HUES6 (cell line): ENCODE results near the gene LRRC27.

Experiments
- H3K27ac ChIP-seq: 2 replicates; pipeline ENCODE4 v1.7.0; 2013; ENCODE audit warnings: low read depth, mild to moderate bottlenecking, low read length, inconsistent platforms
- H3K27me3 ChIP-seq: 2 replicates; pipeline ENCODE4 v1.6.1; 2013; ENCODE audit warnings: low read length; ENCODE audit not compliant: control insufficient read depth, insufficient read depth
- H3K36me3 ChIP-seq: 2 replicates; pipeline ENCODE4 v1.6.1; 2013; ENCODE audit warnings: low read length; ENCODE audit not compliant: control insufficient read depth, insufficient read depth
- H3K4me1 ChIP-seq: 2 replicates; pipeline ENCODE4 v1.6.1; 2013; ENCODE audit warnings: low read length; ENCODE audit not compliant: control insufficient read depth, insufficient read depth
- H3K4me3 ChIP-seq: 2 replicates; pipeline ENCODE4 v1.5.1; 2013; ENCODE audit warnings: low read depth, low read length
- H3K9ac ChIP-seq: one replicate; pipeline ENCODE4 v1.6.1; 2013; ENCODE audit warnings: mild to moderate bottlenecking, low read length
- H3K9me3 ChIP-seq: 2 replicates; pipeline ENCODE4 v1.6.1; 2013; ENCODE audit warnings: low read depth, low read length; ENCODE audit not compliant: control insufficient read depth, insufficient read depth

LRRC27 gene

GRCh38 chr10:132321726-132322125 lies 10.3 kb upstream of the LRRC27 start:
- Histone ChIP-seq H3K4me3 (no peak overlapping the region), H3K9ac (no peak overlapping the region), H3K9me3 (no peaks in the 10 kb centered on the region), H3K27ac (no peak overlapping the region), H3K27me3 (no peaks in the 10 kb centered on the region), H3K36me3 (peaks cover 7% of the 10 kb centered on the region; the same call in 1 of the 2 replicates), H3K4me1 (no peaks in the 10 kb centered on the region)

GRCh38 chr10:132322586-132323048 lies 9.4 kb upstream of the LRRC27 start:
- H3K36me3 ChIP-seq, result peaks cover 7% of the 10 kb centered on the region; the same call in 1 of the 2 replicates
- H3K27ac ChIP-seq, result no peak overlapping the region
- H3K9me3 ChIP-seq, result no peaks in the 10 kb centered on the region
- H3K4me1 ChIP-seq, result no peaks in the 10 kb centered on the region
- H3K27me3 ChIP-seq, result no peaks in the 10 kb centered on the region
- no peak overlapping the region for H3K9ac ChIP-seq
- H3K4me3 ChIP-seq, result no peak overlapping the region

GRCh38 chr10:132324186-132324585 lies 7.8 kb upstream of the LRRC27 start:
- peaks cover 7% of the 10 kb centered on the region for H3K36me3 ChIP-seq
- no peak overlapping the region for H3K4me3 ChIP-seq
- H3K27ac ChIP-seq, result no peak overlapping the region
- no peaks in the 10 kb centered on the region for H3K4me1 ChIP-seq
- no peaks in the 10 kb centered on the region for H3K27me3 ChIP-seq
- no peak overlapping the region for H3K9ac ChIP-seq
- H3K9me3 ChIP-seq, result no peaks in the 10 kb centered on the region

- H3K9ac ChIP-seq, result no peak overlapping the region
- H3K27ac ChIP-seq, result no peak overlapping the region
- H3K36me3 ChIP-seq, result peaks cover 7% of the 10 kb centered on the region
Measured at GRCh38 chr10:132326344-132326889, 5.6 kb upstream of the LRRC27 start.

GRCh38 chr10:132326925-132327324 lies 5.1 kb upstream of the LRRC27 start:
- Histone ChIP-seq H3K4me3 (no peak overlapping the region), H3K9me3 (no peaks in the 10 kb centered on the region), H3K4me1 (peaks cover 9% of the 10 kb centered on the region; the same call in 1 of the 2 replicates), H3K27me3 (no peaks in the 10 kb centered on the region), H3K9ac (no peak overlapping the region), H3K27ac (no peak overlapping the region), H3K36me3 (peaks cover 7% of the 10 kb centered on the region)

More at GRCh38 chr10:132326344-132326889, 5.6 kb upstream of the LRRC27 start:
- Histone ChIP-seq H3K27me3 (no peaks in the 10 kb centered on the region), H3K4me3 (no peak overlapping the region), H3K9me3 (no peaks in the 10 kb centered on the region), H3K4me1 (peaks cover 9% of the 10 kb centered on the region; the same call in 1 of the 2 replicates)

GRCh38 chr10:132328106-132328505 lies 3.9 kb upstream of the LRRC27 start:
- no peaks in the 10 kb centered on the region for H3K27me3 ChIP-seq
- no peak overlapping the region for H3K9ac ChIP-seq
- peaks cover 17% of the 10 kb centered on the region for H3K4me1 ChIP-seq
- no peak overlapping the region for H3K27ac ChIP-seq
- H3K36me3 ChIP-seq, result peaks cover 7% of the 10 kb centered on the region
- no peak overlapping the region for H3K4me3 ChIP-seq
- H3K9me3 ChIP-seq, result no peaks in the 10 kb centered on the region

- Histone ChIP-seq H3K27me3 (no peaks in the 10 kb centered on the region), H3K27ac (no peak overlapping the region), H3K36me3 (peaks cover 5% of the 10 kb centered on the region), H3K9me3 (no peaks in the 10 kb centered on the region), H3K9ac (no peak overlapping the region), H3K4me3 (no peak overlapping the region), H3K4me1 (peaks cover 17% of the 10 kb centered on the region)
Measured at GRCh38 chr10:132328738-132329137, 3.3 kb upstream of the LRRC27 start.

- Histone ChIP-seq H3K27me3 (no peaks in the 10 kb centered on the region), H3K9me3 (no peaks in the 10 kb centered on the region), H3K27ac (no peak overlapping the region), H3K9ac (no peak overlapping the region), H3K4me3 (peak overlapping the region; percentile 87), H3K4me1 (peaks cover 17% of the 10 kb centered on the region), H3K36me3 (peaks cover 3% of the 10 kb centered on the region)
Measured at GRCh38 chr10:132329565-132330485, 2.2 kb upstream of the LRRC27 start.

- peak overlapping the region; percentile 87 for H3K4me3 ChIP-seq
- no peaks in the 10 kb centered on the region for H3K27me3 ChIP-seq
- H3K36me3 ChIP-seq, result peaks cover 3% of the 10 kb centered on the region
- H3K4me1 ChIP-seq, result peaks cover 17% of the 10 kb centered on the region
- H3K27ac ChIP-seq, result no peak overlapping the region
- no peaks in the 10 kb centered on the region for H3K9me3 ChIP-seq
- no peak overlapping the region for H3K9ac ChIP-seq
Measured at GRCh38 chr10:132330486-132330833, 1.5 kb upstream of the LRRC27 start.

GRCh38 chr10:132332433-132332754 lies 401 bp downstream of the LRRC27 start:
- no peaks in the 10 kb centered on the region for H3K27me3 ChIP-seq
- no peak overlapping the region for H3K27ac ChIP-seq
- peak overlapping the region; percentile 67 for H3K4me3 ChIP-seq
- H3K9me3 ChIP-seq, result no peaks in the 10 kb centered on the region
- H3K4me1 ChIP-seq, result peaks cover 19% of the 10 kb centered on the region
- H3K9ac ChIP-seq, result peak overlapping the region; percentile 62
- no peaks in the 10 kb centered on the region; the same call in 1 of the 2 replicates for H3K36me3 ChIP-seq

- Histone ChIP-seq H3K36me3 (no peaks in the 10 kb centered on the region; the same call in 1 of the 2 replicates), H3K4me3 (no peak overlapping the region), H3K4me1 (peaks cover 19% of the 10 kb centered on the region), H3K9me3 (no peaks in the 10 kb centered on the region), H3K27ac (no peak overlapping the region), H3K27me3 (no peaks in the 10 kb centered on the region), H3K9ac (no peak overlapping the region)
Measured at GRCh38 chr10:132333386-132333785, 1.4 kb downstream of the LRRC27 start.
